Activated T-helper 2 cell treated with anti-CD3 and anti-CD28 coated beads, Interferon-gamma antibody, Interleukin-2, Interleukin-4, amounts not matched to agents 10 μg/mL and 5 μg/mL and 100 μg/mL, durations not matched to agents 14 hours and 24 hours and 36 hours (primary cell): ENCODE results near the gene SGMS1. TPM values are rescaled to one million over a fixed set of nuclear protein-coding genes. Genes with fewer than 3 reads are reported as not detected.
"Not testable (repeated sequence)": the region's sequence is repeated elsewhere in the genome, so short reads cannot be mapped to it uniquely, and the experiment has no call there.

Experiments used
- DNase-seq: peaks from one replicate; pipeline ENCODE4 v3.0.0; 2021; ENCODE audit warnings: low spot score
- H3K27ac Mint-ChIP-seq: one replicate; pipeline ENCODE4 v1.8.0; 2021; ENCODE audit warnings: mixed read lengths
- H3K27me3 Mint-ChIP-seq: one replicate; pipeline ENCODE4 v1.8.0; 2021; ENCODE audit warnings: low read depth, mixed read lengths
- H3K36me3 Mint-ChIP-seq: one replicate; pipeline ENCODE4 v1.8.0; 2021; ENCODE audit warnings: low read depth, mixed read lengths
- H3K4me1 Mint-ChIP-seq: one replicate; pipeline ENCODE4 v1.8.0; 2021; ENCODE audit warnings: low read depth, mixed read lengths
- H3K4me3 Mint-ChIP-seq: one replicate; pipeline ENCODE4 v1.8.0; 2021; ENCODE audit warnings: low read depth, mild to moderate bottlenecking, moderate library complexity, mixed read lengths
- H3K9me3 Mint-ChIP-seq: one replicate; pipeline ENCODE4 v1.8.0; 2021; ENCODE audit warnings: mixed read lengths
- intact Hi-C: fragments of 100-400 bp; cut with micrococcal nuclease; formaldehyde crosslinking; loops from one replicate; pipeline ENCODE4 v1.15.1; 2023
- total RNA-seq: library from RNA; stranded (reverse); gene quantifications from 2 replicates; pipeline ENCODE4 v1.2.3, GENCODE V29; 2022

SGMS1 gene
- total RNA-seq, 1 donor from 2014 or later = 10.7 TPM

- no peak for DNase-seq
- H3K36me3 Mint-ChIP-seq = no peaks in the 10 kb centered on the region
- intact Hi-C loops = no loop called here
- H3K27me3 Mint-ChIP-seq = peaks cover 44% of the 10 kb centered on the region
- H3K4me1 Mint-ChIP-seq = peaks cover 15% of the 10 kb centered on the region
- H3K9me3 Mint-ChIP-seq = no peaks in the 10 kb centered on the region
- H3K27ac Mint-ChIP-seq = no peak overlapping the region
- no peak overlapping the region for H3K4me3 Mint-ChIP-seq
These were observed 28.1 kb upstream of the SGMS1 start for GRCh38 chr10:50651808-50652207.

- no peak for DNase-seq
- Mint-ChIP-seq H3K27ac (no peak overlapping the region), H3K4me1 (peaks cover 15% of the 10 kb centered on the region), H3K27me3 (peaks cover 52% of the 10 kb centered on the region), H3K4me3 (no peak overlapping the region), H3K9me3 (no peaks in the 10 kb centered on the region), H3K36me3 (no peaks in the 10 kb centered on the region)
- intact Hi-C loops = no loop called here
These were observed 26.7 kb upstream of the SGMS1 start for GRCh38 chr10:50650481-50650880.

- DNase-seq = no peak
- intact Hi-C loops = no loop called here
- H3K27ac Mint-ChIP-seq = no peak overlapping the region
- peaks cover 14% of the 10 kb centered on the region for H3K4me1 Mint-ChIP-seq
- no peaks in the 10 kb centered on the region for H3K9me3 Mint-ChIP-seq
- no peaks in the 10 kb centered on the region for H3K36me3 Mint-ChIP-seq
- no peak overlapping the region for H3K4me3 Mint-ChIP-seq
- H3K27me3 Mint-ChIP-seq = peaks cover 51% of the 10 kb centered on the region
These were observed 25.1 kb upstream of the SGMS1 start for GRCh38 chr10:50648935-50649227.

GRCh38 chr10:50648089-50648934 lies 24.6 kb upstream of the SGMS1 start:
- DNase-seq = no peak
- H3K36me3 Mint-ChIP-seq = no peaks in the 10 kb centered on the region
- H3K4me3 Mint-ChIP-seq = no peak overlapping the region
- peaks cover 8% of the 10 kb centered on the region for H3K4me1 Mint-ChIP-seq
- no peaks in the 10 kb centered on the region for H3K9me3 Mint-ChIP-seq
- no peak overlapping the region for H3K27ac Mint-ChIP-seq
- intact Hi-C loops = no loop called here
- H3K27me3 Mint-ChIP-seq = peaks cover 52% of the 10 kb centered on the region

- H3K4me3 Mint-ChIP-seq, H3K4me1 Mint-ChIP-seq, H3K9me3 Mint-ChIP-seq, H3K27ac Mint-ChIP-seq, H3K36me3 Mint-ChIP-seq, DNase-seq, intact Hi-C loops: not testable (repeated sequence)
- peaks cover 56% of the 10 kb centered on the region for H3K27me3 Mint-ChIP-seq
These were observed 23.6 kb upstream of the SGMS1 start for GRCh38 chr10:50647350-50647749.

GRCh38 chr10:50645236-50645635 lies 21.5 kb upstream of the SGMS1 start:
- Mint-ChIP-seq H3K36me3 (no peaks in the 10 kb centered on the region), H3K27ac (no peak overlapping the region)
- intact Hi-C loops = no loop called here

GRCh38 chr10:50641626-50642025 lies 17.9 kb upstream of the SGMS1 start:
- Mint-ChIP-seq H3K4me1 (peaks cover 15% of the 10 kb centered on the region), H3K36me3 (no peaks in the 10 kb centered on the region), H3K4me3 (no peak overlapping the region), H3K27me3 (peaks cover 69% of the 10 kb centered on the region), H3K27ac (no peak overlapping the region), H3K9me3 (no peaks in the 10 kb centered on the region)
- DNase-seq = no peak
- intact Hi-C loops = no loop called here

More at GRCh38 chr10:50645236-50645635, 21.5 kb upstream of the SGMS1 start:
- peaks cover 2% of the 10 kb centered on the region for H3K4me1 Mint-ChIP-seq
- peaks cover 62% of the 10 kb centered on the region for H3K27me3 Mint-ChIP-seq
- DNase-seq = no peak
- H3K4me3 Mint-ChIP-seq = no peak overlapping the region
- no peaks in the 10 kb centered on the region for H3K9me3 Mint-ChIP-seq

GRCh38 chr10:50640238-50640637 lies 16.5 kb upstream of the SGMS1 start:
- H3K27me3 Mint-ChIP-seq = peaks cover 65% of the 10 kb centered on the region
- intact Hi-C loops = no loop called here
- H3K27ac Mint-ChIP-seq = no peak overlapping the region
- H3K36me3 Mint-ChIP-seq = no peaks in the 10 kb centered on the region
- peaks cover 25% of the 10 kb centered on the region for H3K4me1 Mint-ChIP-seq
- H3K4me3 Mint-ChIP-seq = no peak overlapping the region
- H3K9me3 Mint-ChIP-seq = no peaks in the 10 kb centered on the region
- no peak for DNase-seq

GRCh38 chr10:50636618-50637579 lies 13.1 kb upstream of the SGMS1 start:
- Mint-ChIP-seq H3K36me3 (no peaks in the 10 kb centered on the region), H3K4me1 (peaks cover 27% of the 10 kb centered on the region), H3K9me3 (no peaks in the 10 kb centered on the region), H3K27me3 (peaks cover 72% of the 10 kb centered on the region), H3K4me3 (peak overlapping the region; percentile 45), H3K27ac (peak overlapping the region; percentile 35)
- intact Hi-C loops = loop anchor here (1.0 to 10.0 kb wide), 9 partner anchors 8 to 1452 kb away; partner anchors contain the start of gene TMEM273
- DNase-seq = peak; percentile 35

- H3K36me3 Mint-ChIP-seq = no peaks in the 10 kb centered on the region
- intact Hi-C loops = loop anchor here (5.0 to 10.0 kb wide), 2 partner anchors 308 to 1450 kb away; partner anchors contain the start of gene TMEM273
- DNase-seq = no peak
- no peak overlapping the region for H3K4me3 Mint-ChIP-seq
- no peaks in the 10 kb centered on the region for H3K9me3 Mint-ChIP-seq
- peaks cover 77% of the 10 kb centered on the region for H3K27me3 Mint-ChIP-seq
- peaks cover 27% of the 10 kb centered on the region for H3K4me1 Mint-ChIP-seq
- H3K27ac Mint-ChIP-seq = no peak overlapping the region
These were observed 11.5 kb upstream of the SGMS1 start for GRCh38 chr10:50635286-50635685.

GRCh38 chr10:50634479-50634878 lies 10.7 kb upstream of the SGMS1 start:
- no peak overlapping the region for H3K4me3 Mint-ChIP-seq
- no peak for DNase-seq
- peaks cover 75% of the 10 kb centered on the region for H3K27me3 Mint-ChIP-seq
- peaks cover 35% of the 10 kb centered on the region for H3K4me1 Mint-ChIP-seq
- H3K9me3 Mint-ChIP-seq = no peaks in the 10 kb centered on the region
- intact Hi-C loops = loop anchor here (10.0 kb wide), 1 partner anchor 1450 kb away; the partner anchor contains the start of gene TMEM273
- no peaks in the 10 kb centered on the region for H3K36me3 Mint-ChIP-seq
- no peak overlapping the region for H3K27ac Mint-ChIP-seq

GRCh38 chr10:50631052-50631451 lies 7.3 kb upstream of the SGMS1 start:
- Mint-ChIP-seq H3K27ac (no peak overlapping the region), H3K4me1 (peaks cover 22% of the 10 kb centered on the region), H3K4me3 (no peak overlapping the region), H3K9me3 (no peaks in the 10 kb centered on the region), H3K36me3 (no peaks in the 10 kb centered on the region), H3K27me3 (peaks cover 75% of the 10 kb centered on the region)
- no peak for DNase-seq
- intact Hi-C loops = loop anchor here (10.0 kb wide), 1 partner anchor 1446 kb away; the partner anchor contains the start of gene TMEM273
